Measurements from ENCODE around the gene NECTIN4.
"Not testable (repeated sequence)": the region's sequence is repeated elsewhere in the genome, so short reads cannot be mapped to it uniquely, and the experiment has no call there.

Gene NECTIN4

DNA sequence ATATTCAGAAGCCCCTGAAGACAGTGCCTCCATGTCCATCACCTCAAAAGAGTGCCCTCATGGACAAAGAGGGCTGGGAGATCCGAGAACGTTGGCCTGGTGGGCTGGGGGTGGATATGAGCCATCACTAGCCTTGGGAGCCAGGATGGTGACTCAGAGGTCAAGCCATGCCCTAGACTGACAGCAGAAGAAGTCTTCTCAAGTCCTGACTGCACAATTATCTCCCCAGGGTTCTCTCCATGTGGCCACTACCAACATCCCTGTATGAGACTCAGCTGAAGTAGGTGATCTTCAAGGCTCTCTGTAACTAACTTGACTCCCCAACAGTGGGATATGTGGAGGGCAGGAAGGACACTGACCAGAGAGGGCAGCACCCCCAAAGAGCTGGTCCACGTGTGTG is 36.5 kb downstream of the NECTIN4 start:
- DNase-seq, result no peak

DNA sequence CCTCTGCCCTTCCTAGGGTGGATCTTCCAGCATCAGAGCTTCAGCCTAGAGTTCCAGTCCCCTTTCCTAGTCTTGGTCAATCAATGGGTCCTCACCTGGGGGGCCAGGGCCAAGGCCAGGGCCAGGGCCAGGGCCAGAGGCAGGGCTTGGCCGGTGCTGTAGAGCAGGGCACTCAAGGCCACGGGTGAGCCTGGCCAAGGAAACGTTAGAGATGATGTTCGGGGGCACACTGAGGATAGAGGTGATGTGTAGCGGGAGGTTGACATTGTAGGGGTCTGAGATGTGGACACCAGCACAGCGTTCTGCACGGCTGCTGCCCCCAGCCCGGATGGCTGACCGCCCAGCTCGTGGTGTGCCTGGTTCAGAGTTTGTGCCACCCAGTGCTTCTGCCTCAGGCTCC is 38.1 kb downstream of the NECTIN4 start:
- no peak for DNase-seq

DNA sequence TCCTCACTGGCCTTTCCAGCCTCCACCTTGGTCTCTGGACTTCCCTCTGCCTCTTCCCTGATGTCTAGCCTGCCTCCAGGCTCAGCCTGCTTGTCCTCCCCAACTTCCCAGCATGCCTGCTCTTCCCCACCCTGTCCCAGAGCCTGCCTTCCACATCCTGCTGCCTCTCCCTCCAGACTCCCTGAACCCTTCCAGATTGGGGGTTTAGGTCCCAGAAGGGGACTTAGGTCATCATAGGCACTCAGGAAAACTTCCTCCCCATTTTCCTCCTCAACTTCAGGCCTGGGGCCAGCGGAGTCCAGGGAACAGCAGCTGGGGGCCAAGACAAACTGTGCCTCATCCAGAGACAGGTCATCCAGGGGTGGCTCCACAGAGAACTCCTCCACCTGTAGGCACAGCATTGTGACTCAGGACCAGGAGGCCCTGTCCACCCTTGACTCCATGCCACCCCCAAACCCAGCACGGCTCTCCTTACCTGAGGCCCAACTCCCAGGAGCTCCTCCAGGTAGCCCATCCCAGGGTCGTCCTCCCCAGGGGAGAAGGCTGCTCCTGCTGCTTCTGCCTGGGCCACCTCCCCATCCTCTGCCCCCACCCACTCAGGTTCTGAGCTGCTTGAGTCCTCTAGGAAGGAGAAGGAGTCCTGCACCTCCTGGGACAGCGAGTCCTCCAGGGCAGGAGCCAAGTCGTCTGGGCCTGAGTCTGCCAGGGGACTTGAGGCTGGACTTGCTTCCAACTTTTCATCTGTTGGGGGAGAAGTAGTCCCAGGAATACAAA is 40.2 kb downstream of the NECTIN4 start:
- DNase-seq, result no peak

GRCh38 chr1:161047436-161048420 is 41.6 kb downstream of the NECTIN4 start:
- no peak for DNase-seq

DNA sequence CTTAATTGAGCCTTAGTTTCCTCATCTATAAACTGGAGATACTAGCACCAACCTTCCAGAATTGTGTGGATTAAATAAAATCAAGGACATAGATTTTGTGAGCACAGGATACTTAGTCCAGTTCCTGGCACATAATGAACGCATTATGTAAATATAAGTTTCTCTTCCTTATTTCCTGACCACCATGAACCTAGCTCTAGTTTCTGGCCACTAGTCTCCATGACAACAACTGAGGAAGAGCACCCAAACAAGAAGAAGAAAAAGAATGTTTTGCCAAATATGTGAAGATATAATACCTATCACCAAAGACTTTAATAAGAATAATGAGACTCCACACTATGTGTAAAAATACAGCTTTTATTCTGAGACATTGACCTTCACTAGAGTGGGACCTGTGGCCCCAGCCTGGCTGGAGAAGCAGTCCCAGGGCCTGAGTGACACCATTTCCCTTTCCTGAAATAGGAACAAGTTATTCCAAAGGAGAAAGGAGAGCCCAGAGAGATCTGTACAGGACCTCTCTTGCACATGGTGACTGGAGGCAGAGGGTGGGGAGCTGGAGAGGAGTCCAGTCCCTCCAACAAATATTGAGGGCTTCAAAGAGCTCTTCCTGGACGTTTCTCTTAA is 42.6 kb downstream of the NECTIN4 start:
- DNase-seq, result no peak

DNA sequence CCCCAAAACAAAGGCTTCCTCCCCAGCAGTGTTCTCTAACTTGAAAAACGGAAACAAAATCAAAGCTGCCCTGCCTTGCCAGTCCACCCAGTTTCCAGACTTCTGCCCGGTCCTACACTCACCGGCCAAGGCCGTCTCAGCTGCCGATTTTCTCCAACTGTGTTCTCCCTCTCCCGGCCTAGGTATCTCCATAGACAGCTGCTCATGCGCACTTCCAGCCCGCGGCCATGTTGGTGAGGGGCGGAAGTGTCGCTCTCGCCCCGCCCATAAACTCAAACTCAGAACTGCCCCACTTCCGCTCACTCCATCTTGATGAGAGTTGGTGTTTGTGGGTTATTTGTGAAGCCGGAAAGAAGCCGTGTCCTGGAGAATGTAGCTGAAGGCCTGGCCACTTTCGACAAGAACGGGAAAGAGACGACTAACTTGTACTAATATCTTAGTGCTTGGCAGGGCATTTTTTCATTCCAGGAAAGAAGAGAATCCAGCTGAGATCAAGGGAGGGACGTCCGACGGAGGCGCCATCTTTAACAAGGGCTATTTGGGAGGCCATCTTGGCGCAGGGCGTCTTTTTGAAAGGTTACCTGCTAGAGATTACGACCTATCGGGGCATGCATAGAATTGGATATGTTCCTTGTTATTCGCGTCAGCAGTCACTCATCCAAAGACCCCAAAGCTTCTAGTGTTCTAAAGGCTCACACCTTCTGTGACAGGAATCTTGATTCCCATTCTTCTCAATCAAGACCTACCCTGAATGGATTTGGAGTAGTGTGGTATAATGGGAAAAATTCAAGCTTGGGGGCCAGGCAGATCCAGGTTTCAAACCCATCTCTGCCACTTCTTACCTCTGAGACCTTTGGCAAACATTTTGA is 43.4 kb downstream of the NECTIN4 start, which contains the start of gene USF1:
Gene USF1, minus strand, starts transcription at position 242 of the 869 bp plus-strand sequence. CDS start 2,702 bp downstream, outside the sequence.
- DNase-seq, result peak; percentile 93

DNA sequence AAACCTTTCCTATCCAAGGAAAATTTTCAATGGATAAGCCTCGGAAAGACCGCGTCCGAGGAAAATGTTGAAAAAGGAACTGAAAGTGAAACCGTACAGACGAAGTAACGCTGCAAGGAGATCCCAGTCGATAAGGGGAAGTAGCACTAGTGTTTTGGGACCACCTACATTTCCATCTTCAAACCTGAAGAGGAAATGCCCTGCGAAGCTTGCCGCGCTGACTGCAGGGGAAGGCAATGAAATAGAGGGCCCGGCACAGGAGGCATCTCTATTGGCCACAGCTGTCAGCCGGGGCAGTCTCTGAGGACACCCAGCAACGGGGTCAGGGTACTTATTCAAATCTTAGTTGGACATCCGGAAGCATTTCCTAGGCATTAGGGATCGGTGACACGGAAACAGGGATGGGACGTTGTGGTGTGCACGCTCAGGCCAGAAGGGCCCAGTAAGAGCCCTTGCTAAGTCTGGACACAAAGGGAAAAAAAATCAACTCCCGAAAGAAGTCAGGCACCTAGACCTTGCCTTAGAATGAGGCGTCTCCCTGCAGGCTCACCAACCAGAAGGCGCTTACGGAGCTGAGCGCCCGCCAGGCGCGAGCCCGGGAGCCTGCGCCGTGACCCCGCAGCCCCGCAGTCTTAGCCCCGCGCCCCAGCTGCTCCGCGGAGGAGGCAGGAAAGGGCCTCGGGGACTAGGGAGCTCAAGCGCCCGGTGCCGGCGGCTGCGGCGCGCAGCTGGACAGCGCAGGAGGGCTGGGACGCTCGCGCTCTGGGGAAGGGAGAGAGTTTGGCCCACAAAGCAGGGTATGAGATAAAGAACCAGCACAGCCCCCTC is 44.2 kb downstream of the NECTIN4 start:
- DNase-seq, result peak; percentile 53

GRCh38 chr1:161044535-161044907 is 44.8 kb downstream of the NECTIN4 start:
- DNase-seq, result no peak

GRCh38 chr1:161039546-161039945 is 49.8 kb downstream of the NECTIN4 start:
- no peak for DNase-seq

- no peak for DNase-seq
These were observed 50.2 kb downstream of the NECTIN4 start for GRCh38 chr1:161039154-161039545.

DNA sequence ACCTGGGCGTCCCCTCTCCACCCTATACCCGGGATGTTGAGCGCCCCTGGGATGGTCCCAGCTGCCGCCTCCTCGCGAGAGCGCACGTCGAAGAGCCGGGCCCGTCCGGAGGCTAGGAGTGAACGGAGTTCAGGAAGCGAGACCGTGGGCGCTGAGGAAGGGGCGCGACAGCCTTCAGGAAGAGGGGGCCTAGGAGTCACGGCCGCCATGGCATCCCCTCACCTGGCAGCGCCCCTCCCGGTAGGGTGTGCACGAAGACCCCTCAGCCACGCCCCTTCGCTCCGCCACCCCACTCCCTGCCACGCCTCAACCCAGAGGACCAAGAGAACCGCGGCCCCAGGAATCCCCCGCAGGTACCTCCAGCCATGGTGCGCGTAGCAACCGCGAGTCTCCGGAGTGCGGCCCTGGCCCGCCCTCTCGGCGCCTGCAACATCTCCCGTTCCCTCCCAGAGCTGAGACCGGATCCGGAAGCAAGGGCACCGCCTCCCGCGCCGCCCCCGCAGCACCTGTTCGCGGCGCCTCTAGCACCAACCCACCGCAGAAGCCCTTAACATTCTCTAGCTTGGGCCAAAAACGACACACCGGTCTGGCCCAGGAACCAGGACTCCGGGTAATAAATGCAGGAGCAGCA is 50.7 kb downstream of the NECTIN4 start, which contains the start of gene TSTD1:
Gene TSTD1, minus strand, starts transcription at position 442 of the 631 bp plus-strand sequence. Its CDS starts 75 bp downstream, at position 367.
- peak; percentile 91 for DNase-seq

- no peak for DNase-seq
These were observed 51.5 kb downstream of the NECTIN4 start for GRCh38 chr1:161037661-161038522.

DNA sequence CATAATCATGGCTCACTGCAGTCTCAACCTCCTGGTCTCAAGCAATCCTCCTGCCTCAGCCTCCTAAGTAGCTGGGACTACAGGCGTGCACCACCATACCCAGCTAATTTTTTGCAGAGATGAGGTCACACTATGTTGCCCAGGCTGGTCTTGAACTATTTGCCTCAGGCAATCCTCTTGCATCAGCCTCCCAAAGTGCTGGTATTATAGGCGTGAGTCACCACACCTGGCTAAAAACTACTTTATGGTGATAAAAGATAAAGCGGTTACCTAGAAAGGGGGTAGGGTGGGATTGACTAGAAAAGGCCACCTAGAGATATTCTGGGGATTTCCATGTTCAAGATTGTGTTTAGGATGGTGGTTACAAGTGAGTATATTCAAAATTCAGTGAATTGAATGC is 55.6 kb downstream of the NECTIN4 start:
- no peak for DNase-seq

DNA sequence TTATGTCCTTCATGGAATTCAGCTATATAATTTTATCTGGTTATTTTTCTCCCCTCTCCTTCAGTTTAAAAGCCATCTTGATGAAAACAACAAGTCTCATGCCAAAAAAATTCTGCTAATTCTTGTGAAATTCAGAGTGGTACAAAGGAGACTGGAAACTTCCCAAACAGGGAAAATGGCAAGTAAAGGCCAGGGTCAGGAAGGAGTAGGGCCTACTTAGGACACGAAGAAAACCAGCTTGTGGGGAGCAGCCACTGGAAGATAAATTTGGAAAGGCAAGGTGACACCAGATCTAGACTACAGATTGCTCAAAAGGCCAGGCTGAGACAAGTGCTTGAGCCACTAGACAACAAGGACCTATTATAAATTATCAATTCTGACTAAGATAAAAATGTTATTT is 56.9 kb downstream of the NECTIN4 start:
- no peak for DNase-seq

- no peak for DNase-seq
These were observed 57.5 kb downstream of the NECTIN4 start for GRCh38 chr1:161031874-161032273.

GRCh38 chr1:161029466-161029865 is 59.9 kb downstream of the NECTIN4 start:
- DNase-seq, result not testable (repeated sequence)

DNA sequence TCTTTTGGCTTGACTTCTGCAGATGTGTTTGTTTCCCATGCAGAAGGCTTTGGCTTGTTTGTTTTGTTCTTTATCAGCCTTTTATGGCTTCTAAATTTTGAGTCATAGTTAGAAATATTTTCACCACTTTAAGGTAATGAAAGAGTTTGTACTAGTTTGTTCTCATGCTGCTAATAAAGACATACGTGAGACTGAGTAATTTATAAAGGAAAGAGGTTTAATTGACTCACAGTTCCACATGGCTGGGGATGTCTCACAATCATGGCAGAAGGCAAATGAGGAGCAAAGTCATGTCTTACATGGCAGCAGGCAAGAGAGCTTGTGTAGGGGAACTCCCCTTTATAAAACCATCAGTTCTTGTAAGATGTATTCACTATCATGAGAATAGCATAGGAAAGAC is 62.4 kb downstream of the NECTIN4 start:
- peak; percentile 36 for DNase-seq

DNA sequence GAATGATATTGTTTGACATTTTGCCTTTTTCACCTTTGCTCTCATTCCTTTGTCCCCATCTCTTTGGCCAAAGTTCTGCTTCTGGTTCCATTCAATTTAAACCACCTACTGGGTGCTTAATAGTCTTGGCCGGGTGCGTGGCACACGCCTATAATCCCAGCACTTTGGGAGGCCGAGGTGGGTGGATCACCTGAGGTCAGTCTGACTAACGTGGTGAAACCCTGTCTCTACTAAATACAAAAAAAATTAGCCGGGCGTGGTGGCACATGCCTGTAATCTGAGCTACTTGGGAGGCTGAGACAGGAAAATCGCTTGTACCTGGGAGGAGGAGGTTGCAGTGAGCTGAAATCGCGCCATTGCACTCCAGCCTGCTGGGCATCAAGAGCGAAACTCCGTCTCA is 66.9 kb downstream of the NECTIN4 start:
- not testable (repeated sequence) for DNase-seq

- no peak for DNase-seq
These were observed 67.4 kb downstream of the NECTIN4 start for GRCh38 chr1:161021970-161022353.
